Activated CD4-positive, alpha-beta T cell treated with anti-CD3 and anti-CD28 coated beads, Interleukin-2, amount 50 U/mL, for 48 hours (primary cell): Measurements from ENCODE around the gene DPM2.

Experiments used
- DNase-seq, 2 experiments: peaks; one replicate each; pipeline ENCODE4 v3.0.0-alpha.2; 2020

Gene DPM2

DNA sequence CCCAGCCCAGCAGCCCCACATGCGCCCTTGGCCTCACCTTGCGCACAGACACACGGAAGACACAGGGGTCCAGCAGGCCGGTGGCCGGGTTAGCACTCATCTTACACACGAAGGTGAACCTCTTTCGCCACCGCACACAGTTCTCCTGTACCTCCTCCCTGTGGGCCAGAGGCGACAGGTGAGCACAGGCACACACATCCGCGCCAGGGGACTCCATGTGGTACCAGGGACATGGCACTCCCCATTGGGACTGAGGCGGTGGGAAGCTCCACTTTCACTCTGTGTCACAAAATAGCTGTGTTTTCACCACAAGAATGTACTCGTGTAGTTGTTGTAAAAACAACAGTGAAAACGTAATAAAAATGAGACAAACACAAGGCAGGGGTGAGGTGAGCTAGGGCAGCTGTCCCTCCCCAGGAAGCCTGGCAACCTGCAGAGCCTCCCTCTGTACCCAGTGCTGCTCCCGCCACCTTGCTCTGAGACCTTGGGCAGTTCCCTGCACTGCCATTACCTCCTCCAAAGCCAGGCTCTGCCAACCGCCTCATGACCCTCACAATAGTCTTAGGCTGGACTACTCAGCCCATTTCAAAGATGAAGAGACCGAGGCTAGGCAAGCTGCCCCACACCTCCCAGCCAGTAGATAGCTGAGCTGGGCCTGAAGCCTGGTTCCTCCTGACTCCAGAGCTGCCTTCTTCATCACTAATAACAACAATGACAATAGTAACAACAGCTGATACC is 16.3 kb upstream of the DPM2 start:
- peak in 1 of 2 experiments; percentile 50 for DNase-seq

DNA sequence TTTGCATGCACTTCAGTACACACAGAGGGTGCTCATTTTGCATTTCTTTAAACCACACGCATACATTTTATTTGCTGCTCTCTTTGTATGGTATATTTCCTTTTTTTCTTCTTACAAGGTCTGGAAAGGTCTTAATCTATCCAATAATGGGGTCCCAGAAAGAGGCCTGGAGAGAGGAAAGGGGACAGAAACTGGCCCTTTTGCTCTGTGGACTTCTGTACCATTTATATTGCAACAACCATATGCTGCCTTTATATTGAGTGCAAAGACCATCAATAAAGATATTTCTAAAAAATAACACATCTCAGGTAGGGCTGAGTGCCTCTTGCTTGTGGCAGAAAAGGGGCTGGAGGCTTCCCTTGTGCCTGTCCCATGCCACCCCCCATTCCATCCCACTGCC is 15.5 kb upstream of the DPM2 start:
- DNase-seq, result no peak

GRCh38 chr9:127950513-127951289 is 13.0 kb upstream of the DPM2 start:
- DNase-seq, result no peak

DNA sequence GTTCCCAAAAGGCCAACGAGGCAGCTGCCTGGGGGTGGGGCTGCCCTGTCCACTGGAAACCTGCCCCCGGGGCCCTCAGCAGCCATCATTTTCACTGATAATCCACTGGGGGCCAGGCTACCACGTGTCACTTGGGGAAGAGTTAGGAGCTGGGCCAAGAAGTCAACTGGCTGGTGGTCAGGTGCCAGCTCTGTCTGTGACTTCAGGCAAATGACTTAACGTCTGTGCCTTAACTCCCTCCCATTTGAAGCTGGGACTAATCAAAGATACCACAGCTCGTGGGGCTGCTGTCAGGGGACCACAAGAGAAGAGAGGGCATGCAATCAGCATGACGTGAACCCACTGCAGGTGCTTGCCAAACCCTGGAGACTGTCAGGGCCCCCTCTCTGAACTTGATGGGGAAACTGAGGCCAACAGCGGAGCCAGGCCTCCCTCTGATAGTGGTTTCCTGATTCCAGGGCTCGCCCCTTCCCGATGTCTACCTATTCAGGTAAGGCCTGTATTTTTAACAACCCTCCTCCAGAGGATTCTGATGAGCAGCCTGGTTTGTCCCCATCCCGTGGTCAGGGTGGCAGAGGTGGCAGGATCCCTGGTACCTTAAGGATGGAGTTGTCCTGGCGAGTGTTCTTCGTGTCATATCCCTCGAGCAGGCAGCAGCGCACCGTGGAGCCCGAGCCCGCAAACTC is 12.3 kb upstream of the DPM2 start:
- no peak for DNase-seq

- DNase-seq, result no peak
Observed at GRCh38 chr9:127947841-127948710, 10.4 kb upstream of the DPM2 start.

GRCh38 chr9:127946728-127947127 is 9.1 kb upstream of the DPM2 start:
- no peak for DNase-seq

DNA sequence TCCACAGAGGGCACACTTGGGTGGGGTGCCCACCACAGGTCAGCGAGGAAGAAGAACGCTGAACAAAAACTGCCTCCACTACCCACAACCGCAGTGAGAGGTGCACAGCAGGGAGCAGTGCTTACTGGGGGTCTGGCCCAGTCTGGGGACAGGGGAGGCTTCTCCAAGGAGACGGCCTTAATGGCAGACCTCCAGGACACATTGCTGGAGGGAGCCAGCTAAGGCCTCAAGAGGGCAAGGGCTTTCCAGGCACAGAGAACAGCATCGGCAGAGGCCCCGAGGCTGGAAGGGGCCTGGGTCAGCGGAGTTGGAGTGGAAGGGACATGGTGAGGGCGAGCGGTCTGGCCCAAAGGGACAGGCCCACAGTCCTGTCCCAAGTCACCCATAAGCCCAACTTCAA is 8.3 kb upstream of the DPM2 start:
- DNase-seq, result no peak

GRCh38 chr9:127945338-127945737 is 7.7 kb upstream of the DPM2 start:
- no peak for DNase-seq

GRCh38 chr9:127944586-127945218 is 7.0 kb upstream of the DPM2 start:
- DNase-seq, result no peak

GRCh38 chr9:127943731-127944144 is 6.1 kb upstream of the DPM2 start:
- peak; percentile 86 to 90 for DNase-seq

GRCh38 chr9:127943011-127943662 is 5.5 kb upstream of the DPM2 start:
- DNase-seq, result no peak

DNA sequence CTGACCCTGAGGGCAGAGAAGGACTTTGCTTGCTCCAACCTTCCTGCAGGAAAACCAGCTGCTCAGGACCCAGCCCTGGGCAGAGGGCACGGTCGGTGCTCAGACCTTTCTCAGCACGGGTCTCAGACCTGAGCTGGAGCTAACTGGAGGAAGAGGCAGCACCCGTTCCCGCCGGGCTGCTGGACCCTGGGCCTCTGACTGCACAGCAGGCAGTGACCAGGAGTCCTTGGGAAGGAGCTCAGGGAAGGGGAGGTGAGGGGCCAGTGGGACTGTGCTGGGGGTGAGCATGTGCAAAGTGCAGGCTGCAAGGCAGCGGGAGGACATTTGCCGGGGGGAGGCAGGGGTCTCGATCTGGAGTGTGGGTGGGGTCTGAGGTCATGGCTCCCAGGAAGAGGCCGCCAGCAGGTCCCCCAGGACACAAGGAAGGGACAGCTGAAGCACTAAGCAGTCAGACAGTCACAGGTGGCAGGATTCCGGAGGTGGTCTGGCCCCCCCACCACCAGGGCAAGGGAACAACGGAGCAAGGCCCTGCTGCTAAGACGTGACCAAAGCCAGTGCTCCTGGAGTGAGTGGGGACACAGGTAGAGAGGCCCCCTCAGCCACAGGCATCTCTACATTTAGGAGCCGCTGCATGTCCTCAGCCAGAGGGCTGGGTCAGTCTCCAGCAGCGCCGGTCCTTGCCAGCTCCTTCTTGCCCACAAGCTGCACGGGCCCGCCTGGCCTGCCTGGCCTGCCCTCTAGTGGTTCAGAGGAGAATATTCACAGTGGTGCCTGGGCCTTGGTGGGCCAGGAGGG is 4.8 kb upstream of the DPM2 start:
- DNase-seq, result peak in 1 of 2 experiments; percentile 56

DNA sequence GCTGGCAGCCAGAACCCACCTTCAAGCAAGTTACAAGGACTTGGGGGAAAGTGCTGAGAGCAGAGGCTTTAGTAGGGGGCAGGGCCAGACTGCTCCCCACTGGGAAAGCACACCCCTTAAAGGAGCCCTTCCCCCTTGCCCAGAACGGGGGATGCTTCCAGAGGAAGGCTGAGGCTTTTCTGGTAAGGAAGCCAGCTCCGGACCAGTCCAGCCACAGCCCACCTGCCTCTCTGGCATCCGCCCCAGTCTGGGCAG is 4.2 kb upstream of the DPM2 start:
- no peak for DNase-seq

DNA sequence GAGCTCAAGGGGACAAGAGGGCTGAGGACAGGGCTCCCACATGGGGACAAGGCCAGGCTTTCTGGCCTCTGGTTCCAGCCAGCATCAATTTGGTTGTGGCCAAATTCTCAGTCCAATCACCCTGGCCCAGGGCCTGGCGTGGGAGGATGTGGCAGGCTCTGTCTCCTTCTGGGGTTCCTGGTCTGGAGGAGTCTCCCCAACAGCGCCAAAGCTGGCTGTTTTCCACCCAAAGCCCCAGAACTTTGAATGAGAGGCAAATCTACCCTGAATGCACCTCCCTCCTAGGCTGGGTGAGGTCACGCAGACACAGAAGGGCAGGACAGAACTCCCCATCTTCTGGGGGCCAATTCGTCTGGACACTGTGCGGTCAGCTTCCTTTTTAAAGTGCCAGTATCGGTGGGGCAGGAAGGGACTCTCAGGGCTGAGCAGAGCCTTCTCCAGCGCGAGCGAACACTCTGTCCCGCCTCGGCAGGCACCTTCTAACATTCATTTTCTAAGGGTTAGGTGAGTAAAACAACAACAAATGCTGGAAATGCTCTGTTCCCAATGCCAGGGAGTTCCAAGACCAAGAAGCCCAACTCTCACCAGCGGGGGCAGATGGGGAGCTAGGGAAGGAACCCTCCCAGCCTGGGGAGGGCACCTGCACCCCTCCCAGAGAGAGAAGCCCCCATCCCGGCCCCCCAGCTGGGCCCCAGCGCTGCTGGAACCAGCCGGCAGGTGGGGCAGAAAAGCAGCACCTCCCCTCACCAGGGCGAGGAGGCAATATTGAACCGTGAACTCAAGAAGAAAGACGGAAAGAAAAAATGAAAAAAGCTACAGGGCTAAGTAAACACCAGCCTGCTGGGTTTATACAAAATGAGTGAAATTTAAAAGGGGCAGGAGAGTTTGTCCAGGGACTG is 3.7 kb upstream of the DPM2 start:
- no peak for DNase-seq

DNA sequence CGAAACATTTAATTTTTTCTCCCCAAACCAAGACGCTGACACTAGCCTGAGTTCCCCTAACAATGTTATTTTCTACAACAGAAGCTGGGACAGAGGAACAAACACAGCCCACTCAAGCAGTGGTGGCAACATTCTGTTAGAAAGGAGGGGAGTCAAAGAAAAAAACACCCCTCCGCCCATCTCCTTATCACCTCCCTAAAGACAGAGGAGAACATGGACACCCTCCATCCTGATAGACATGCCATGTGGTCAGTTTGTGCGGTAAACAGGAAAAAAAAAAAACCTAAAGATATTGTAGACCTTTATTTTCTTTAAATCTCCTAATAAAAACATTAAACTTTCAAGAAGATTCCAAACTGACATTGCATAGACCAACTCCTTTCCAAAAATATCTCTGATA is 2.9 kb upstream of the DPM2 start:
- DNase-seq, result no peak

DNA sequence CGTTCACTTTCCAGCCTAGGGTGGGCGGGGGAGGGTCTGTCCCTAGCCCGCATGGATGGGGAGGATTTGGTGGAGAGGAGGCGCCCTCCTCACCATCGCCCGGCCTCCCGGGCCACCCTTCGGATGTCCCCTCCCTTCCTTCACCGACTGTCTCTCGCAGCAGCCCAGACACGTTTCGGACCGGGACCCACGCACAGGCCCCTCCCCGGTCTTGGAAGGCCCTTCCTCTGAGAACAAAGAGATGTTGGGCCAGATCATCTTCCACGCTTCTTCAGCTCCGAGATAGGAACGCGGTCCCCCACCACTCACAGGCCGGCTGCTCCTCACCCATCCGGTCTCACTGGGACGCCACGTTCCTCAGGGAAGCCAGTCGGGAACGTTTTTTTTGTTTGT is 640 bp upstream of the DPM2 start:
- DNase-seq, result peak in 1 of 2 experiments; percentile 24

- DNase-seq, result no peak
Observed at GRCh38 chr9:127937056-127937387, 632 bp downstream of the DPM2 start.

DNA sequence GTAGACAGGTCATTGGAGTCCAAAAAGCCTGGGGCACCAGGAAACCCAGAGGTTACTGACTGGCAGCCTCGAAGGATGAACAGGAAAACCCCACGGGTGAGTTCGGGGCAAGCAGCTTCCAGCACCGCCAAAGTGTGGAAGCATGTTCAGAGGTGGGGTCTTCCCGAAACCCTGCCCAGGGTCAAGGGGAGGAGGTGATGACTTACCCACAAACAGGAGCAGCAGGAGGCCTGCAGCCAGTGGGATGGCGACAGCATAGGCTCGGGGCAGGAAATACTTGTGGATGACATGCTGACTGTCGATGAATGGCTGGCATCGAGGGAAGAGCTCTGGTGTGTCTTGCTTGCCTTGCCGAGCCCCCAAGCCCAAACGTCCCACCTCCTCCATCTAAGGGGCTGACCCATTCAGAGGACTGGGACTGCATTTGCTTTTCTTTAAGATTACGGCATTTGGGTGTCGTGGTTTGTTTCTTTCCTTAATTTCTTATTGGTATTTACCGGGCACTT is 1.3 kb downstream of the DPM2 start:
- no peak for DNase-seq

- peak in 1 of 2 experiments; percentile 56 for DNase-seq
Observed at GRCh38 chr9:127935765-127936221, 1.9 kb downstream of the DPM2 start.

GRCh38 chr9:127934986-127935385 is 2.7 kb downstream of the DPM2 start:
- no peak for DNase-seq
